IMR-90 (cell line): ENCODE measurements around the gene CASK. TPM values are rescaled to one million over a fixed set of nuclear protein-coding genes. Genes with fewer than 3 reads are reported as not detected.

Source experiments
- ATAC-seq: fragments of 200-7000 bp; cut with Tn5 transposase; 2 replicates; pipeline ENCODE4 v1.9.1; 2020; ENCODE audit warnings: low read depth, mild to moderate bottlenecking, moderate library complexity
- BruUV-seq: library from RNA; stranded (reverse); fragments of 400-500 nt; replicated peaks from 2 replicates; lab custom pipeline; 2021; lab: Mats Ljungman, UMichigan
- CTCF ChIA-PET: fragments of 300-600 bp; formaldehyde crosslinking; extraction: SDS; loops from one replicate; lab custom pipeline; 2021; ENCODE audit warnings: antibody characterized with exemption; lab: Yijun Ruan, JAX
- POLR2A ChIA-PET: fragments of 300-600 bp; sonication (Branson Sonifier 250); formaldehyde crosslinking; loops from one replicate; lab custom pipeline; 2022; ENCODE audit warnings: antibody characterized with exemption; ENCODE audit not compliant: unreplicated experiment; lab: Charles Lee
- DNase-seq: peaks from one replicate; pipeline ENCODE4 v3.0.0; 2013
- H2AFZ ChIP-seq: replicated peaks from 2 replicates; pipeline ENCODE3; 2013; ENCODE audit warnings: low read length, mild to moderate bottlenecking; ENCODE audit not compliant: poor library complexity
- H2AK5ac ChIP-seq: 2 replicates; pipeline ENCODE4 v1.6.1; 2013; ENCODE audit warnings: low read depth, low read length, inconsistent platforms
- H2AK9ac ChIP-seq: replicated peaks from 2 replicates; pipeline ENCODE3; 2013; ENCODE audit warnings: mild to moderate bottlenecking, low read depth, low read length, moderate library complexity; ENCODE audit not compliant: poor library complexity
- H2BK120ac ChIP-seq: 2 replicates; pipeline ENCODE4 v1.6.1; 2013; ENCODE audit warnings: low read depth, low read length, inconsistent platforms
- H2BK15ac ChIP-seq: 3 replicates; pipeline ENCODE4 v1.6.1; 2013; ENCODE audit warnings: low read depth, low read length, inconsistent platforms
- H2BK20ac ChIP-seq: 2 replicates; pipeline ENCODE4 v1.6.1; 2013; ENCODE audit warnings: low read depth, mild to moderate bottlenecking, inconsistent platforms, low read length, moderate library complexity
- H2BK5ac ChIP-seq: 2 replicates; pipeline ENCODE4 v1.6.1; 2013; ENCODE audit warnings: mild to moderate bottlenecking, low read depth, low read length, inconsistent platforms; ENCODE audit not compliant: poor library complexity, severe bottlenecking
- H3K14ac ChIP-seq: replicated peaks from 2 replicates; pipeline ENCODE4 v1.6.1; 2013; ENCODE audit warnings: low read depth, low read length, inconsistent platforms
- H3K18ac ChIP-seq: 2 replicates; pipeline ENCODE4 v1.6.1; 2013; ENCODE audit warnings: low read depth, low read length, control low read depth
- H3K23ac ChIP-seq: 2 replicates; pipeline ENCODE4 v1.6.1; 2013; ENCODE audit warnings: low read depth, low read length, inconsistent platforms
- H3K27ac ChIP-seq: 2 replicates; pipeline ENCODE4 v1.5.1; 2013; ENCODE audit warnings: mild to moderate bottlenecking, control low read depth, low read length; ENCODE audit not compliant: insufficient read depth
- H3K27me3 ChIP-seq: 2 replicates; pipeline ENCODE4 v1.6.1; 2013; ENCODE audit warnings: low read length; ENCODE audit not compliant: control insufficient read depth, insufficient read depth
- H3K36me3 ChIP-seq: 2 replicates; pipeline ENCODE4 v1.6.1; 2013; ENCODE audit warnings: low read length, mixed read lengths; ENCODE audit not compliant: control insufficient read depth, insufficient read depth
- H3K4ac ChIP-seq: 2 replicates; pipeline ENCODE4 v1.6.1; 2013; ENCODE audit warnings: low read depth, low read length, inconsistent platforms
- H3K4me1 ChIP-seq: 2 replicates; pipeline ENCODE4 v1.6.1; 2013; ENCODE audit warnings: low read length, mixed read lengths; ENCODE audit not compliant: control insufficient read depth, insufficient read depth
- H3K4me2 ChIP-seq: 2 replicates; pipeline ENCODE4 v1.6.1; 2013; ENCODE audit warnings: low read depth, mild to moderate bottlenecking, control low read depth, low read length, moderate library complexity
- H3K4me3 ChIP-seq: 2 replicates; pipeline ENCODE4 v1.5.1; 2013; ENCODE audit warnings: low read depth, mild to moderate bottlenecking, control low read depth, low read length, moderate library complexity; ENCODE audit not compliant: insufficient read depth
- H3K56ac ChIP-seq: 2 replicates; pipeline ENCODE4 v1.6.1; 2013; ENCODE audit warnings: low read length, inconsistent platforms; ENCODE audit not compliant: insufficient read depth; ENCODE audit errors: extremely low read depth
- H3K79me1 ChIP-seq, 2 experiments: 2 replicates each; pipeline ENCODE4 v1.6.1; 2013; ENCODE audit warnings: low read length in 2 of 2, inconsistent platforms in 1 of 2, low read depth in 1 of 2
- H3K9ac ChIP-seq: 2 replicates; pipeline ENCODE4 v1.6.1; 2013; ENCODE audit warnings: low read depth, low read length, control low read depth
- H3K9me1 ChIP-seq: 2 replicates; pipeline ENCODE4 v1.6.1; 2013; ENCODE audit warnings: low read length, inconsistent platforms; ENCODE audit not compliant: insufficient read depth
- H3K9me3 ChIP-seq: 2 replicates; pipeline ENCODE4 v1.6.1; 2013; ENCODE audit warnings: low read length; ENCODE audit not compliant: control insufficient read depth, insufficient read depth
- H4K20me1 ChIP-seq: 2 replicates; pipeline ENCODE4 v1.6.1; 2013; ENCODE audit warnings: low read length, inconsistent platforms; ENCODE audit not compliant: insufficient read depth
- H4K5ac ChIP-seq: 2 replicates; pipeline ENCODE4 v1.6.1; 2013; ENCODE audit warnings: mild to moderate bottlenecking, low read depth, low read length, control low read depth
- H4K8ac ChIP-seq, 2 experiments: 2 replicates each; pipeline ENCODE4 v1.6.1; 2013; ENCODE audit warnings: low read depth in 2 of 2, low read length in 2 of 2, control low read depth in 1 of 2, inconsistent platforms in 1 of 2
- H4K91ac ChIP-seq: 2 replicates; pipeline ENCODE4 v1.6.1; 2013; ENCODE audit warnings: low read depth, low read length, inconsistent platforms; ENCODE audit not compliant: insufficient read depth
- BHLHE40 ChIP-seq: fragments of 150-350 bp; IDR thresholded peaks from 2 replicates; pipeline ENCODE4 v1.6.1; 2016; ENCODE audit warnings: mild to moderate bottlenecking, low read depth, low read length
- CEBPB ChIP-seq: IDR thresholded peaks from 2 replicates; pipeline ENCODE4 v1.6.1; 2012; ENCODE audit warnings: low read depth, low read length, improper control_type of control experiment
- CHD1 ChIP-seq: IDR thresholded peaks from 2 replicates; pipeline ENCODE4 v1.6.1; 2012; ENCODE audit warnings: low read depth, low read length, improper control_type of control experiment
- FOS ChIP-seq: fragments of 150-350 bp; IDR thresholded peaks from 2 replicates; pipeline ENCODE4 v1.6.1; 2016; ENCODE audit warnings: low read depth, low read length
- MAFK ChIP-seq: IDR thresholded peaks from 2 replicates; pipeline ENCODE4 v1.6.1; 2012; ENCODE audit warnings: low read depth, low read length, improper control_type of control experiment
- MAZ ChIP-seq: IDR thresholded peaks from 2 replicates; pipeline ENCODE4 v1.6.1; 2012; ENCODE audit warnings: low read depth, mild to moderate bottlenecking, low read length, improper control_type of control experiment, moderate library complexity, borderline replicate concordance
- MXI1 ChIP-seq: IDR thresholded peaks from 2 replicates; pipeline ENCODE4 v1.6.1; 2012; ENCODE audit warnings: low read depth, mild to moderate bottlenecking, low read length, moderate library complexity, borderline replicate concordance
- NFE2L2 ChIP-seq: fragments of 150-350 bp; IDR thresholded peaks from 2 replicates; pipeline ENCODE4 v1.6.1; 2016; ENCODE audit warnings: low read depth, mild to moderate bottlenecking, low read length
- POLR2A ChIP-seq: IDR thresholded peaks from 2 replicates; pipeline ENCODE4 v1.6.1; 2012; ENCODE audit warnings: mild to moderate bottlenecking, low read depth, low read length
- RAD21 ChIP-seq: IDR thresholded peaks from 2 replicates; pipeline ENCODE4 v1.6.1; 2012; ENCODE audit warnings: low read length, improper control_type of control experiment
- RCOR1 ChIP-seq: IDR thresholded peaks from 2 replicates; pipeline ENCODE4 v1.6.1; 2012; ENCODE audit warnings: mild to moderate bottlenecking, low read length, improper control_type of control experiment; ENCODE audit not compliant: insufficient replicate concordance
- RFX5 ChIP-seq: IDR thresholded peaks from 2 replicates; pipeline ENCODE4 v1.8.0; 2012; ENCODE audit warnings: low read depth, mild to moderate bottlenecking, low read length, moderate library complexity
- SMC3 ChIP-seq: fragments of 150-350 bp; IDR thresholded peaks from 2 replicates; pipeline ENCODE4 v1.6.1; 2016; ENCODE audit warnings: low read depth, mild to moderate bottlenecking, antibody characterized with exemption, low read length, moderate library complexity
- USF2 ChIP-seq: fragments of 150-350 bp; IDR thresholded peaks from 2 replicates; pipeline ENCODE4 v1.6.1; 2017; ENCODE audit warnings: mild to moderate bottlenecking, antibody characterized with exemption, low read length, low read depth
- WGBS, 2 experiments: methylation state at CpG; one replicate each; pipeline versions ENCODE4 v1.1.5 to v1.1.7; 2013; ENCODE audit warnings: missing lambda C conversion rate in 2 of 2; ENCODE audit not compliant: insufficient read length in 1 of 2; ENCODE audit errors: extremely low coverage in 2 of 2; 5-methylcytosine and 5-hydroxymethylcytosine counted together
- dilution Hi-C: fragments of 300-500 bp; cut with HindIII; formaldehyde crosslinking; loops from one replicate; pipeline ENCODE4 v1.14.3; 2018; ENCODE audit warnings: low sequenced_read_pairs; ENCODE audit not compliant: unreplicated experiment
- in situ Hi-C: fragments of 300-500 bp; cut with MboI; formaldehyde crosslinking; loops from 3 replicates; pipeline ENCODE4 v1.14.3; 2019; ENCODE audit warnings: low sequenced_read_pairs, inconsistent platforms, mixed read lengths
- intact Hi-C: fragments of 100-400 bp; cut with micrococcal nuclease; formaldehyde crosslinking; loops from 2 replicates; pipeline ENCODE4 v1.10.0; 2022
- polyA plus RNA-seq, 3 experiments: library from polyadenylated mRNA; depleted of rRNA; stranded (reverse); fragments of >200 nt; gene quantifications; 2 replicates each; pipeline ENCODE4 v1.2.3, GENCODE V29; 2012; ENCODE audit warnings: low replicate concordance in 1 of 3
- total RNA-seq: library from RNA; depleted of rRNA; stranded (reverse); fragments of >200 nt; gene quantifications from 2 replicates; pipeline ENCODE4 v1.2.3, GENCODE V29; 2012
- TF ChIP-seq, protein P1 (sequence below): fragments of 150-350 bp; IDR thresholded peaks from 2 replicates; pipeline ENCODE4 v1.6.1; 2016; ENCODE audit warnings: low read depth, mild to moderate bottlenecking, low read length, moderate library complexity, borderline replicate concordance
- TF ChIP-seq, protein P2 (sequence below): conservative IDR thresholded peaks from 2 replicates; pipeline ENCODE4 v1.5.1; 2012; ENCODE audit warnings: mild to moderate bottlenecking, low read depth, low read length, improper control_type of control experiment

CASK gene
- total and polyA plus RNA-seq, 2 of the 4 experiments (the other 2 are of a cell fraction) = 9.4 to 17.7 TPM

GRCh38 chrX:41475191-41475590, 448.2 kb downstream of the CASK start:
- ATAC-seq (no peak), DNase-seq (no peak)
- Histone ChIP-seq H2BK20ac (no peak overlapping the region), H4K5ac (no peak overlapping the region), H3K36me3 (no peaks in the 10 kb centered on the region), H3K23ac (no peak overlapping the region), H3K27me3 (peaks cover 3% of the 10 kb centered on the region; the same call in 1 of the 2 replicates), H3K9me3 (peaks cover 3% of the 10 kb centered on the region; the same call in 1 of the 2 replicates), H3K79me1 (no peaks in the 10 kb centered on the region), H3K9ac (no peak overlapping the region), H2AK5ac (no peak overlapping the region), H2BK5ac (no peak overlapping the region), H3K4me1 (no peaks in the 10 kb centered on the region), H3K18ac (no peak overlapping the region), H3K9me1 (no peaks in the 10 kb centered on the region), H3K4me3 (no peak overlapping the region), H3K4ac (no peak overlapping the region), H2BK15ac (no peak overlapping the region), H4K8ac (no peak overlapping the region), H2AK9ac (no peak overlapping the region), H3K56ac (no peak overlapping the region), H2AFZ (no peak overlapping the region), H2BK120ac (no peak overlapping the region), H3K4me2 (no peak overlapping the region), H4K20me1 (no peaks in the 10 kb centered on the region), H4K91ac (no peak overlapping the region), H3K14ac (no peak overlapping the region), H3K27ac (no peak overlapping the region)
- no TSS peak for BruUV-seq
- in situ Hi-C loops (no loop called here), intact Hi-C loops (no loop called here), dilution Hi-C loops (no loop called here)
- no CpG with 5 or more reads among the region's 6 CpGs for WGBS, 2 experiments
- CTCF ChIA-PET = no interaction called here
- POLR2A ChIA-PET = no interaction called here
- no peak for TF ChIP-seq BHLHE40
- no peak for TF ChIP-seq RFX5
- TF ChIP-seq, protein P1, sequence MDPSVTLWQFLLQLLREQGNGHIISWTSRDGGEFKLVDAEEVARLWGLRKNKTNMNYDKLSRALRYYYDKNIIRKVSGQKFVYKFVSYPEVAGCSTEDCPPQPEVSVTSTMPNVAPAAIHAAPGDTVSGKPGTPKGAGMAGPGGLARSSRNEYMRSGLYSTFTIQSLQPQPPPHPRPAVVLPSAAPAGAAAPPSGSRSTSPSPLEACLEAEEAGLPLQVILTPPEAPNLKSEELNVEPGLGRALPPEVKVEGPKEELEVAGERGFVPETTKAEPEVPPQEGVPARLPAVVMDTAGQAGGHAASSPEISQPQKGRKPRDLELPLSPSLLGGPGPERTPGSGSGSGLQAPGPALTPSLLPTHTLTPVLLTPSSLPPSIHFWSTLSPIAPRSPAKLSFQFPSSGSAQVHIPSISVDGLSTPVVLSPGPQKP = no peak
- no peak for TF ChIP-seq SMC3
- TF ChIP-seq USF2 = no peak
- TF ChIP-seq, protein P2, sequence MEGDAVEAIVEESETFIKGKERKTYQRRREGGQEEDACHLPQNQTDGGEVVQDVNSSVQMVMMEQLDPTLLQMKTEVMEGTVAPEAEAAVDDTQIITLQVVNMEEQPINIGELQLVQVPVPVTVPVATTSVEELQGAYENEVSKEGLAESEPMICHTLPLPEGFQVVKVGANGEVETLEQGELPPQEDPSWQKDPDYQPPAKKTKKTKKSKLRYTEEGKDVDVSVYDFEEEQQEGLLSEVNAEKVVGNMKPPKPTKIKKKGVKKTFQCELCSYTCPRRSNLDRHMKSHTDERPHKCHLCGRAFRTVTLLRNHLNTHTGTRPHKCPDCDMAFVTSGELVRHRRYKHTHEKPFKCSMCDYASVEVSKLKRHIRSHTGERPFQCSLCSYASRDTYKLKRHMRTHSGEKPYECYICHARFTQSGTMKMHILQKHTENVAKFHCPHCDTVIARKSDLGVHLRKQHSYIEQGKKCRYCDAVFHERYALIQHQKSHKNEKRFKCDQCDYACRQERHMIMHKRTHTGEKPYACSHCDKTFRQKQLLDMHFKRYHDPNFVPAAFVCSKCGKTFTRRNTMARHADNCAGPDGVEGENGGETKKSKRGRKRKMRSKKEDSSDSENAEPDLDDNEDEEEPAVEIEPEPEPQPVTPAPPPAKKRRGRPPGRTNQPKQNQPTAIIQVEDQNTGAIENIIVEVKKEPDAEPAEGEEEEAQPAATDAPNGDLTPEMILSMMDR = no peak
- no peak for TF ChIP-seq MAFK
- TF ChIP-seq RCOR1 = no peak
- no peak for TF ChIP-seq CEBPB
- no peak for TF ChIP-seq NFE2L2
- no peak for TF ChIP-seq MAZ
- no peak for TF ChIP-seq CHD1
- TF ChIP-seq RAD21 = no peak
- TF ChIP-seq POLR2A = no peak
- no peak for TF ChIP-seq MXI1
- no peak for TF ChIP-seq FOS
